Measurements from ENCODE around the gene FCHSD2. TPM values are rescaled to one million over a fixed set of nuclear protein-coding genes. Genes with fewer than 3 reads are reported as not detected.

FCHSD2 gene
- polyA plus RNA-seq, 4 donors: 2.0 to 25.1 (median 7.9) TPM

DNA sequence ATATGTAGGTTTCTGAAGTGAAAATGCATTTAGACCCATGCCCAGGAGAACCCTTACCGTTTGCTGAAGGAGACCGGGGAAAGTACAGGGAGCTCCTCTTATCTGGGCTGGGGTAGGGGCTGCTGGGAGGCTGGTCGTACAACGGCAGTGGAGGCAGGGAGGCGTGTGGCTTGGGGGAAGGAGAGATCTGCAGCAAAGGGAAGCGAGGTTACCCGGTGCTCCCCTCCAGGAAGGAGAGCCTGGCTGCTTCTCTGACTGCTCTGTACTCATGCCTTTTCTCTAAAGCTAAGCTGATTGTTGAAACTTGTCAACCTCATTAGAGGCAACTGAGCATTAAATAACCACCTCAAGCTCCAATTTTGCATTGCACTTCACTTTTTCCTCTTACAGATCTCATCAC, 300.7 kb downstream of the FCHSD2 start:
- H3K27me3 ChIP-seq (ENCODE audit: control insufficient read depth in 3 of 3, insufficient read depth in 3 of 3, low read length in 3 of 3): no peaks in the 10 kb centered on the region
- H3K4me3 ChIP-seq (ENCODE audit: low read depth in 1 of 3, low read length in 3 of 3): no peak overlapping the region
- FAIRE-seq: no peak
- H3K9me3 ChIP-seq (ENCODE audit: control insufficient read depth in 2 of 2, insufficient read depth in 1 of 2, low read depth in 1 of 2, low read length in 1 of 2): no peaks in the 10 kb centered on the region
- no peak overlapping the region for H3K27ac ChIP-seq (ENCODE audit: low read depth in 1 of 3, low read length in 2 of 3)
- H3K4me1 ChIP-seq (ENCODE audit: control insufficient read depth in 3 of 3, insufficient read depth in 2 of 3, low read depth in 1 of 3, low read length in 2 of 3): peaks cover 0 to 9% (median 0%) of the 10 kb centered on the region in 3 donors
- WGBS, 3 donors: 85 to 91% (median 87%) methylated on average over 7 of the region's 7 CpGs
- peaks cover 0 to 31% (median 0%) of the 10 kb centered on the region in 3 donors for H3K36me3 ChIP-seq (ENCODE audit: control insufficient read depth in 3 of 3, insufficient read depth in 2 of 3, low read depth in 1 of 3, low read length in 3 of 3)
- DNase-seq: no peak

DNA sequence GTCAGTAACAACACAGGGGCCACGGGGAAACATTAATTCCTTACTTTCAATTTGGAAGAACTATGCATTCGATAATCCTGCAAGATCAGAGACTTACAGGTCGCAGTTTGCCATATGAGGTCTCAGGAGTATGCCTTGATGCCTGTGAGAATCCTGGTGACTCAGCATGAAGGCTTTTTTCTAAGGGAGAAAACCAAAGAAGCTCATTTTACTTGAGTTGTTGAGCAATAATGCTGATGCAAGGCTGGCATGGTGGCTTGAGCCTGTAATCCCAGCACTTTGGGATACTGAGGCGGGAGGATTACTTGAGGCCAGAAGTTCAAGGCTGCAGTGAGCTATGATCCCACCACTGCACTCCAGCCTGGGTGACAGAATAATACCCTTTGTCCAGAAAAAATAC, 301.3 kb downstream of the FCHSD2 start:
- 93 to 95% (median 94%) methylated on average over 4 of the region's 4 CpGs for WGBS, 3 donors
- no peaks in the 10 kb centered on the region for H3K9me3 ChIP-seq (ENCODE audit: control insufficient read depth in 2 of 2, insufficient read depth in 1 of 2, low read depth in 1 of 2, low read length in 1 of 2)
- FAIRE-seq (no peak), DNase-seq (no peak)
- no peak overlapping the region for H3K27ac ChIP-seq (ENCODE audit: low read depth in 1 of 3, low read length in 2 of 3)
- H3K27me3 ChIP-seq (ENCODE audit: control insufficient read depth in 3 of 3, insufficient read depth in 3 of 3, low read length in 3 of 3): no peaks in the 10 kb centered on the region
- H3K4me1 ChIP-seq (ENCODE audit: control insufficient read depth in 3 of 3, insufficient read depth in 2 of 3, low read depth in 1 of 3, low read length in 2 of 3): peaks cover 0 to 13% (median 0%) of the 10 kb centered on the region in 3 donors
- no peak overlapping the region for H3K4me3 ChIP-seq (ENCODE audit: low read depth in 1 of 3, low read length in 3 of 3)
- peaks cover 0 to 36% (median 0%) of the 10 kb centered on the region in 3 donors for H3K36me3 ChIP-seq (ENCODE audit: control insufficient read depth in 3 of 3, insufficient read depth in 2 of 3, low read depth in 1 of 3, low read length in 3 of 3)

GRCh38 chr11:72838691-72839305, 303.3 kb downstream of the FCHSD2 start:
- Histone ChIP-seq H3K4me1 (ENCODE audit: control insufficient read depth in 3 of 3, insufficient read depth in 2 of 3, low read depth in 1 of 3, low read length in 2 of 3) (peaks cover 0 to 10% (median 0%) of the 10 kb centered on the region in 3 donors), H3K4me3 (ENCODE audit: low read depth in 1 of 3, low read length in 3 of 3) (no peak overlapping the region), H3K27me3 (ENCODE audit: control insufficient read depth in 3 of 3, insufficient read depth in 3 of 3, low read length in 3 of 3) (no peaks in the 10 kb centered on the region), H3K9me3 (ENCODE audit: control insufficient read depth in 2 of 2, insufficient read depth in 1 of 2, low read depth in 1 of 2, low read length in 1 of 2) (no peaks in the 10 kb centered on the region), H3K36me3 (ENCODE audit: control insufficient read depth in 3 of 3, insufficient read depth in 2 of 3, low read depth in 1 of 3, low read length in 3 of 3) (peaks cover 0 to 45% (median 0%) of the 10 kb centered on the region in 3 donors), H3K27ac (ENCODE audit: low read depth in 1 of 3, low read length in 2 of 3) (no peak overlapping the region)
- FAIRE-seq (no peak), DNase-seq (no peak)
- WGBS, 3 donors: 85 to 91% (median 88%) methylated on average over 4 of the region's 4 CpGs

- no peak for FAIRE-seq
- Histone ChIP-seq H3K4me3 (ENCODE audit: low read depth in 1 of 3, low read length in 3 of 3) (no peak overlapping the region), H3K4me1 (ENCODE audit: control insufficient read depth in 3 of 3, insufficient read depth in 2 of 3, low read depth in 1 of 3, low read length in 2 of 3) (peaks cover 0 to 9% (median 0%) of the 10 kb centered on the region in 3 donors), H3K27me3 (ENCODE audit: control insufficient read depth in 3 of 3, insufficient read depth in 3 of 3, low read length in 3 of 3) (no peaks in the 10 kb centered on the region), H3K36me3 (ENCODE audit: control insufficient read depth in 3 of 3, insufficient read depth in 2 of 3, low read depth in 1 of 3, low read length in 3 of 3) (peaks cover 0 to 46% (median 0%) of the 10 kb centered on the region in 3 donors), H3K27ac (ENCODE audit: low read depth in 1 of 3, low read length in 2 of 3) (peak overlapping the region in 2 of 3 donors; percentile 13 to 73), H3K9me3 (ENCODE audit: control insufficient read depth in 2 of 2, insufficient read depth in 1 of 2, low read depth in 1 of 2, low read length in 1 of 2) (no peaks in the 10 kb centered on the region)
- 62 to 86% (median 83%) methylated on average over 4 of the region's 4 CpGs for WGBS, 3 donors
- peak in 1 of 2 donors; percentile 40 for DNase-seq
These were observed 306.0 kb downstream of the FCHSD2 start for GRCh38 chr11:72836111-72836510.

DNA sequence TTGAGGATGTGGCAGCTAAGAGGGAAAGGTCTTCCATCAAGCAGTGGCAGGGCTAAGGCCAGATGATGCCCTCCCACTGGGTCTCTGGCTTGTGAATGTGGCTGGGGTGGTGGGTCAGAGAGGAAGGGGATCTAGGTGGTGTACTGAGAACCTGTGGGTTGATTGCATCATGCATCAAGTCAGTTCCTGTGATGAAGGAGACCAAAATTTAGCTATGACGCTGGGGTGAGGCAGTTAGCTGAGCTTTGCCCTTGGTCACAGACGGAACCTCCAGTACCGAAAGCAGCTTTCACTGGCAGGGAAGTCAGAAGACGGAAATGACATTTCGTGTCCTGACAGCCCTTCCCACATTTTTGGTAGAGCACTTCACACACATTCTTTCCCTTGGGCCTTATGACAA, 307.2 kb downstream of the FCHSD2 start:
- H3K27ac ChIP-seq (ENCODE audit: low read depth in 1 of 3, low read length in 2 of 3): peak overlapping the region in 1 of 3 donors; percentile 77
- 74 to 90% (median 86%) methylated on average over 5 of the region's 5 CpGs for WGBS, 3 donors
- H3K4me3 ChIP-seq (ENCODE audit: low read depth in 1 of 3, low read length in 3 of 3): no peak overlapping the region
- peaks cover 0 to 52% (median 2%) of the 10 kb centered on the region in 3 donors for H3K36me3 ChIP-seq (ENCODE audit: control insufficient read depth in 3 of 3, insufficient read depth in 2 of 3, low read depth in 1 of 3, low read length in 3 of 3)
- H3K27me3 ChIP-seq (ENCODE audit: control insufficient read depth in 3 of 3, insufficient read depth in 3 of 3, low read length in 3 of 3): no peaks in the 10 kb centered on the region
- peaks cover 0 to 9% (median 0%) of the 10 kb centered on the region in 3 donors for H3K4me1 ChIP-seq (ENCODE audit: control insufficient read depth in 3 of 3, insufficient read depth in 2 of 3, low read depth in 1 of 3, low read length in 2 of 3)
- H3K9me3 ChIP-seq (ENCODE audit: control insufficient read depth in 2 of 2, insufficient read depth in 1 of 2, low read depth in 1 of 2, low read length in 1 of 2): no peaks in the 10 kb centered on the region
- no peak for DNase-seq
- FAIRE-seq: no peak

DNA sequence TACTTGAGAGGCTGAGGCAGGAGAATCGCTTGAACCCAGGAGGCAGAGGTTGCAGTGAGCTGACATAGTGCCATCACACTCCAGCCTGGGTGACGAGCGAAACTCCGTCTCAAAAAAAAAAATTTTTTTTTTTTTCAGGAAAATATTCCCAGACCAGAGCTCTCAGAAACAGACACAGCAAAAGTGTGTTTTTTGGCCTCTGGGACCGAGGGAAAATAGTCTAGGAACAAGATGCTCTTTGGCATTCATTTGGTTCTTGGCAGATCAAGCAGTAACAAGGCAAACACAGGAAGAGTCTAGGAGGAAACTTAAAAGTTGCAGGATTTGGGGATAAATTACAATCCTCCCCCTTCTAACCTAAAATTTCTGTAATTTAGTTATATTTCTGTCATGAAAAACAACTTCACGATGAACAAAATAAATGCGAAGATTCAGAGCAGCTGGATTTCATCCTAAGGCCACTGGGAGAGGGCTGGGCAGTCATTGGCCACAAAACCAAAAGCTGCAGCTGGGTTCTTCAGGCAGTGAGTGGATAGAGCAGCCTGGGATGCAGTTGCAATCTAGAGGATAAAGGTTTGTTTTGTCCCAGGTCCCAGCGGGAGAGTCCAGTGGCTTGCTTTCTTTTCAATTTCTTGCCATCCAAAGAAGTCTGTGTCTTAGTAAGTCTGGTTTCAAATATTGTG, 308.2 kb downstream of the FCHSD2 start:
- peaks cover 0 to 58% (median 2%) of the 10 kb centered on the region in 3 donors for H3K36me3 ChIP-seq (ENCODE audit: control insufficient read depth in 3 of 3, insufficient read depth in 2 of 3, low read depth in 1 of 3, low read length in 3 of 3)
- peak overlapping the region in 1 of 3 donors; percentile 29 for H3K27ac ChIP-seq (ENCODE audit: low read depth in 1 of 3, low read length in 2 of 3)
- no peak overlapping the region for H3K4me3 ChIP-seq (ENCODE audit: low read depth in 1 of 3, low read length in 3 of 3)
- WGBS, 3 donors: 54 to 72% (median 68%) methylated on average over 8 of the region's 8 CpGs
- no peaks in the 10 kb centered on the region for H3K9me3 ChIP-seq (ENCODE audit: control insufficient read depth in 2 of 2, insufficient read depth in 1 of 2, low read depth in 1 of 2, low read length in 1 of 2)
- no peaks in the 10 kb centered on the region for H3K27me3 ChIP-seq (ENCODE audit: control insufficient read depth in 3 of 3, insufficient read depth in 3 of 3, low read length in 3 of 3)
- no peak for DNase-seq
- peaks cover 0 to 9% (median 0%) of the 10 kb centered on the region in 3 donors for H3K4me1 ChIP-seq (ENCODE audit: control insufficient read depth in 3 of 3, insufficient read depth in 2 of 3, low read depth in 1 of 3, low read length in 2 of 3)
- FAIRE-seq: no peak

DNA sequence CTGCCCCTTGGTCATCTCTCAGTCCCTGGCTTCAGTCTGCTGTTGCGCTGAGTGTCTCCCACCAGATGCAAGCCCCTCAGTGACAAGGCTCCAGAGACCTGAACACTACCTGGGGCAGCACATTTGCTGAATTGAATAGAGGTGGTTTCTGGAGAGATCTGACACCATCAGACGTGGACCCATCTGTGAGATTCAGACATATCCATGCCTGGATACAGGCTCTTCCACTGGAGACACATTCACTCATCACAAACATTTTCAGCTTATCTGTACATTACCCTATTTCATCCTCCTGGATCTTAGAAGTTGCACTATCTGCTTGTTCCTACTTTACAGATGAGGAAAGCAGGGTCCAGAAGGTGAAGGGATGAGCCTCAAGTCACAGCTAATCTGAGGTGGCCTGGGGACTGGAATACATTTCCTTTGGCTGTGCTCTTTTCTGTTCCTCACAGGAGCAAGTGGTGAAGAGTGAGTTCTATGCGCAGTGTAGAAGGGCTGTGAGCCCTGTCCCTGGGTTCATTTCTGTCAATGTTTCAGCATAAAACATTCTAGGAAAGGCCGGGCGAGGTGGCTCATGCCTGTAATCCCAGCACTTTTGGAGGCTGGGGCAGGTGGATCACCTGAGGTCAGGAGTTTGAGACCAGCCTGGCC, 308.9 kb downstream of the FCHSD2 start:
- Histone ChIP-seq H3K4me3 (ENCODE audit: low read depth in 1 of 3, low read length in 3 of 3) (no peak overlapping the region), H3K9me3 (ENCODE audit: control insufficient read depth in 2 of 2, insufficient read depth in 1 of 2, low read depth in 1 of 2, low read length in 1 of 2) (no peaks in the 10 kb centered on the region), H3K4me1 (ENCODE audit: control insufficient read depth in 3 of 3, insufficient read depth in 2 of 3, low read depth in 1 of 3, low read length in 2 of 3) (peaks cover 0 to 15% (median 0%) of the 10 kb centered on the region in 3 donors), H3K27me3 (ENCODE audit: control insufficient read depth in 3 of 3, insufficient read depth in 3 of 3, low read length in 3 of 3) (no peaks in the 10 kb centered on the region), H3K36me3 (ENCODE audit: control insufficient read depth in 3 of 3, insufficient read depth in 2 of 3, low read depth in 1 of 3, low read length in 3 of 3) (peaks cover 0 to 59% (median 2%) of the 10 kb centered on the region in 3 donors), H3K27ac (ENCODE audit: low read depth in 1 of 3, low read length in 2 of 3) (peak overlapping the region in 1 of 3 donors; percentile 2)
- 96 to 99% (median 98%) methylated on average over 5 of the region's 5 CpGs for WGBS, 3 donors
- no peak for FAIRE-seq
- DNase-seq: no peak

- H3K36me3 ChIP-seq (ENCODE audit: control insufficient read depth in 3 of 3, insufficient read depth in 2 of 3, low read depth in 1 of 3, low read length in 3 of 3): peaks cover 0 to 58% (median 2%) of the 10 kb centered on the region in 3 donors
- H3K4me3 ChIP-seq (ENCODE audit: low read depth in 1 of 3, low read length in 3 of 3): no peak overlapping the region
- 77 to 80% (median 79%) methylated on average over 9 of the region's 9 CpGs for WGBS, 3 donors
- H3K27ac ChIP-seq (ENCODE audit: low read depth in 1 of 3, low read length in 2 of 3): no peak overlapping the region
- H3K9me3 ChIP-seq (ENCODE audit: control insufficient read depth in 2 of 2, insufficient read depth in 1 of 2, low read depth in 1 of 2, low read length in 1 of 2): no peaks in the 10 kb centered on the region
- H3K27me3 ChIP-seq (ENCODE audit: control insufficient read depth in 3 of 3, insufficient read depth in 3 of 3, low read length in 3 of 3): no peaks in the 10 kb centered on the region
- H3K4me1 ChIP-seq (ENCODE audit: control insufficient read depth in 3 of 3, insufficient read depth in 2 of 3, low read depth in 1 of 3, low read length in 2 of 3): peaks cover 0 to 22% (median 0%) of the 10 kb centered on the region in 3 donors
- no peak for FAIRE-seq
- no peak for DNase-seq
These were observed 309.6 kb downstream of the FCHSD2 start for GRCh38 chr11:72832301-72833082.
